HCT116 (cell line): Measurements from ENCODE around the gene SMIM10L1. TPM values are rescaled to one million over a fixed set of nuclear protein-coding genes. Genes with fewer than 3 reads are reported as not detected.

ENCODE experiments used
- ATAC-seq: fragments of 200-7000 bp; cut with Tn5 transposase; 2 replicates; pipeline ENCODE4 v1.9.1; 2020; ENCODE audit warnings: mild to moderate bottlenecking, moderate library complexity
- BruUV-seq: library from RNA; stranded (reverse); fragments of 400-500 nt; replicated peaks from 2 replicates; lab custom pipeline; 2021; lab: Mats Ljungman, UMichigan
- CTCF ChIA-PET: fragments of 300-600 bp; sonication (Branson Sonifier 250); formaldehyde crosslinking; loops from one replicate; lab custom pipeline; 2021; ENCODE audit warnings: antibody characterized with exemption; lab: Charles Lee
- POLR2A ChIA-PET: fragments of 300-600, 350-600 bp; sonication (Branson Sonifier 250); formaldehyde crosslinking; loops from one replicate; lab custom pipeline; 2021; ENCODE audit warnings: antibody characterized with exemption; lab: Charles Lee
- RAD21 ChIA-PET, 2 experiments: fragments of 300-600 bp; sonication (Branson Sonifier 250); formaldehyde crosslinking; loops; one replicate each; lab custom pipeline; 2023; ENCODE audit warnings: low total read pairs in 2 of 2; ENCODE audit not compliant: uncharacterized antibody in 2 of 2, unreplicated experiment in 2 of 2, low non-redundant PET in 1 of 2; lab: Charles Lee
- DNase-seq: peaks from one replicate; pipeline ENCODE4 v3.0.0-alpha.2; 2010; ENCODE audit warnings: low read depth, low spot score
- H2AFZ ChIP-seq: fragments of 200-600 bp; shearing (Covaris generic), sonication (generic); 2 replicates; pipeline ENCODE4 v1.6.1; 2017; ENCODE audit warnings: low read depth, mixed run types, mixed read lengths, antibody characterized with exemption, low read length; ENCODE audit not compliant: poor library complexity, severe bottlenecking
- H3K27ac ChIP-seq: 2 replicates; pipeline ENCODE4 v1.5.1; 2012; ENCODE audit warnings: low read depth, low read length
- H3K27me3 ChIP-seq: fragments of 200-600 bp; sonication (generic); 2 replicates; pipeline ENCODE4 v1.6.1; 2016; ENCODE audit warnings: mixed run types, low read length, mixed read lengths; ENCODE audit not compliant: insufficient read depth
- H3K36me3 ChIP-seq, 2 experiments: fragments of 200-500 bp in 1 of 2; fragments of 200-600 bp in 1 of 2; sonication (Bioruptor generic) in 1 of 2; sonication (generic) in 1 of 2; 2 replicates each; pipeline versions ENCODE4 v1.5.1 to v1.6.1; 2014 to 2016; ENCODE audit warnings: low read length in 2 of 2, inconsistent platforms in 1 of 2, mixed read lengths in 1 of 2, mixed run types in 1 of 2; ENCODE audit not compliant: insufficient read depth in 2 of 2, control insufficient read depth in 1 of 2
- H3K4me1 ChIP-seq, 2 experiments: fragments of 200-600 bp in 1 of 2; sonication (generic) in 1 of 2; 2 replicates each; pipeline versions ENCODE4 v1.5.1 to v1.6.1; 2012 to 2017; ENCODE audit warnings: low read length in 2 of 2, inconsistent platforms in 1 of 2, mild to moderate bottlenecking in 1 of 2, mixed read lengths in 1 of 2, mixed run types in 1 of 2, moderate library complexity in 1 of 2; ENCODE audit not compliant: insufficient read depth in 2 of 2, control insufficient read depth in 1 of 2
- H3K4me2 ChIP-seq: fragments of 200-600 bp; sonication (generic); 2 replicates; pipeline ENCODE4 v1.6.1; 2017; ENCODE audit warnings: mixed run types, low read length, mixed read lengths
- H3K4me3 ChIP-seq, 2 experiments: fragments of 200-600 bp in 1 of 2; sonication (generic) in 1 of 2; replicated peaks in 1 of 2; 2 replicates each; pipeline ENCODE4 v1.5.1; 2011 to 2016; ENCODE audit warnings: low read length in 2 of 2, control low read depth in 1 of 2, low read depth in 1 of 2, mild to moderate bottlenecking in 1 of 2, mixed read lengths in 1 of 2, mixed run types in 1 of 2
- H3K79me2 ChIP-seq: fragments of 200-600 bp; sonication (generic); 2 replicates; pipeline ENCODE4 v1.6.1; 2017; ENCODE audit warnings: mild to moderate bottlenecking, mixed run types, low read length, moderate library complexity, mixed read lengths; ENCODE audit not compliant: insufficient read depth
- H3K9ac ChIP-seq: fragments of 200-600 bp; sonication (generic); 2 replicates; pipeline ENCODE4 v1.6.1; 2016; ENCODE audit warnings: low read length, mixed read lengths
- H3K9me2 ChIP-seq: fragments of 200-600 bp; sonication (generic), shearing (Covaris generic); 2 replicates; pipeline ENCODE4 v1.6.1; 2017; ENCODE audit warnings: mixed run types, mild to moderate bottlenecking, moderate library complexity; ENCODE audit not compliant: insufficient read depth
- H3K9me3 ChIP-seq, 2 experiments: fragments of 200-500 bp in 1 of 2; fragments of 200-600 bp in 1 of 2; sonication (Bioruptor generic) in 1 of 2; sonication (generic) in 1 of 2; 2 replicates each; pipeline ENCODE4 v1.6.1; 2014 to 2017; ENCODE audit warnings: low read length in 2 of 2, mixed read lengths in 2 of 2, inconsistent platforms in 1 of 2, low read depth in 1 of 2, mild to moderate bottlenecking in 1 of 2, mixed run types in 1 of 2, moderate library complexity in 1 of 2; ENCODE audit not compliant: control insufficient read depth in 1 of 2, insufficient read depth in 1 of 2
- H4K20me1 ChIP-seq: fragments of 200-600 bp; sonication (generic), shearing (Covaris generic); 2 replicates; pipeline ENCODE4 v1.6.1; 2017; ENCODE audit warnings: mixed run types, mild to moderate bottlenecking, moderate library complexity; ENCODE audit not compliant: insufficient read depth
- ATF3 ChIP-seq: IDR thresholded peaks from 2 replicates; pipeline ENCODE4 v1.6.1; 2012
- CBX3 ChIP-seq: IDR thresholded peaks from 2 replicates; pipeline ENCODE4 v1.6.1; 2012; ENCODE audit warnings: low read depth
- CEBPB ChIP-seq: IDR thresholded peaks from 2 replicates; pipeline ENCODE4 v1.6.1; 2012; ENCODE audit warnings: low read depth
- EGR1 ChIP-seq: IDR thresholded peaks from 2 replicates; pipeline ENCODE4 v1.6.1; 2012; ENCODE audit warnings: low read depth
- EZH2 ChIP-seq: fragments of 200-600 bp; sonication (generic); IDR thresholded peaks from 2 replicates; pipeline ENCODE4 v1.6.1; 2017; ENCODE audit warnings: antibody characterized with exemption, mixed run types
- EZH2phosphoT487 ChIP-seq: fragments of 200-600 bp; IDR thresholded peaks from 2 replicates; pipeline ENCODE4 v1.6.1; 2018; ENCODE audit warnings: antibody characterized with exemption, borderline replicate concordance
- MAX ChIP-seq: IDR thresholded peaks from 2 replicates; pipeline ENCODE4 v1.6.1; 2012
- POLR2A ChIP-seq: IDR thresholded peaks from 2 replicates; pipeline ENCODE4 v1.7.0; 2011; ENCODE audit warnings: borderline replicate concordance; ENCODE audit not compliant: insufficient read depth, insufficient read length; ENCODE audit errors: extremely low read depth
- POLR2AphosphoS5 ChIP-seq: IDR thresholded peaks from 2 replicates; pipeline ENCODE4 v1.6.1; 2011; ENCODE audit warnings: mild to moderate bottlenecking, low read depth, low read length, moderate library complexity
- SIN3A ChIP-seq: IDR thresholded peaks from 2 replicates; pipeline ENCODE4 v1.6.1; 2012; ENCODE audit warnings: low read depth
- ZFX ChIP-seq: fragments of 450-650 bp; IDR thresholded peaks from 2 replicates; pipeline ENCODE4 v1.6.1; 2017
- ZNF274 ChIP-seq: fragments of 200-500 bp; sonication (Bioruptor generic); IDR thresholded peaks from 2 replicates; pipeline ENCODE4 v1.6.1; 2014; ENCODE audit warnings: mild to moderate bottlenecking, low read depth, low read length, inconsistent platforms
- intact Hi-C: fragments of 100-400 bp; cut with micrococcal nuclease; formaldehyde crosslinking; loops from 2 replicates; pipeline ENCODE4 v1.10.0; 2022
- total RNA-seq: library from RNA; stranded (reverse); gene quantifications from one replicate; pipeline ENCODE4 v1.2.1, GENCODE V29; 2021; ENCODE audit not compliant: unreplicated experiment

Gene SMIM10L1
- total RNA-seq, 1 experiment from 2014 or later: 6.4 TPM

- TF ChIP-seq EZH2phosphoT487: no peak
- TF ChIP-seq EZH2: no peak
- peak; percentile 62; the same call in 1 of the 2 replicates for TF ChIP-seq MAX
- TF ChIP-seq CBX3: peak; percentile 62
- TF ChIP-seq CEBPB: no peak
- TF ChIP-seq POLR2A: peak; percentile 67
- no peak for TF ChIP-seq ATF3
- no peak for TF ChIP-seq ZNF274
- TF ChIP-seq, all 23 proteins: peak for 11
These were observed at the start of gene SMIM10L1 (continued) for GRCh38 chr12:11171145-11171968.

- H3K9me2 ChIP-seq: no peaks in the 10 kb centered on the region
- H2AFZ ChIP-seq: no peak overlapping the region
- H3K9ac ChIP-seq: no peak overlapping the region
- POLR2A ChIA-PET: no interaction called here
- peaks cover 85% of the 10 kb centered on the region for H3K79me2 ChIP-seq
- intact Hi-C loops: no loop called here
- DNase-seq: no peak
- ATAC-seq: no peak
- no peaks in the 10 kb centered on the region for H3K9me3 ChIP-seq
- H3K36me3 ChIP-seq: no peaks in the 10 kb centered on the region
- no peak overlapping the region for H3K27ac ChIP-seq
- no peak overlapping the region for H3K4me3 ChIP-seq
- CTCF ChIA-PET: no interaction called here
- H3K4me1 ChIP-seq: no peaks in the 10 kb centered on the region
- RAD21 ChIA-PET: no interaction called here
- H4K20me1 ChIP-seq: peaks cover 4% of the 10 kb centered on the region; the same call in 1 of the 2 replicates
- BruUV-seq: no TSS peak
- no peak for TF ChIP-seq SIN3A
- TF ChIP-seq POLR2AphosphoS5: no peak
- no peak for TF ChIP-seq CBX3
- TF ChIP-seq EGR1: no peak
- no peak for TF ChIP-seq ZFX
- no peak overlapping the region for H3K4me2 ChIP-seq
- H3K27me3 ChIP-seq: no peaks in the 10 kb centered on the region
These were observed 40.6 kb upstream of the SMIM10L1 start for GRCh38 chr12:11130382-11130781.
